Ovary (tissue), 9 donors: ENCODE data around the gene DRAP1. TPM values are rescaled to one million over a fixed set of nuclear protein-coding genes. Genes with fewer than 3 reads are reported as not detected.
A peak's percentile ranks its signal among the peaks of the same experiment; 100 is the strongest.
"Not testable (repeated sequence)": the region's sequence is repeated elsewhere in the genome, so short reads cannot be mapped to it uniquely, and the experiment has no call there.

Experiments used
- DNase-seq, 5 donors: peaks; one replicate each; pipeline ENCODE4 v3.0.0-alpha.2; 2019 to 2020
- H3K27ac ChIP-seq, 2 donors: fragments of 200-600 bp; one replicate each; pipeline versions ENCODE4 v1.5.1 to v1.8.0; 2019 to 2022
- H3K27me3 ChIP-seq: fragments of 200-600 bp; one replicate; pipeline ENCODE4 v1.8.0; 2022
- H3K36me3 ChIP-seq: fragments of 200-600 bp; sonication (generic); one replicate; pipeline ENCODE4 v1.5.1; 2019
- H3K4me1 ChIP-seq: one replicate; pipeline ENCODE4 v1.8.1; 2013; ENCODE audit warnings: mild to moderate bottlenecking, moderate library complexity; ENCODE audit not compliant: insufficient read depth
- H3K4me3 ChIP-seq: fragments of 200-600 bp; sonication (generic); one replicate; pipeline ENCODE4 v1.5.1; 2017
- H3K9me3 ChIP-seq, 2 donors: fragments of 200-600 bp in 1 of 2; sonication (generic) in 1 of 2; one replicate each; pipeline versions ENCODE4 v1.5.1 to v1.8.1; 2013 to 2019; ENCODE audit warnings: mild to moderate bottlenecking in 1 of 2, moderate library complexity in 1 of 2
- CTCF ChIP-seq, 3 donors: fragments of 450-650 bp in 2 of 3; fragments of 200-600 bp in 1 of 3; IDR thresholded peaks; one replicate each; pipeline versions ENCODE4 v1.5.1 to v1.8.0; 2016 to 2022; ENCODE audit warnings: antibody characterized with exemption in 3 of 3, mild to moderate bottlenecking in 1 of 3
- EP300 ChIP-seq: sonication (generic); formaldehyde crosslinking; IDR thresholded peaks from one replicate; pipeline ENCODE4 v1.6.1; 2017; ENCODE audit warnings: antibody characterized with exemption
- POLR2A ChIP-seq: fragments of 450-650 bp; IDR thresholded peaks from one replicate; pipeline ENCODE4 v1.6.1; 2017; ENCODE audit warnings: antibody characterized with exemption, mild to moderate bottlenecking, moderate library complexity
- WGBS, 3 donors: extraction: QIAGEN DNeasy Blood & Tissue Kit in 1 of 3; methylation state at CpG; one replicate each; pipeline versions ENCODE4 v1.1.5 to v1.1.7; 2013 to 2017; 5-methylcytosine and 5-hydroxymethylcytosine counted together
- intact Hi-C, 4 donors: fragments of 100-400 bp; cut with DNase I; formaldehyde crosslinking; loops; one replicate each; pipeline versions ENCODE4 v1.11.0 to v1.15.1; 2022 to 2023
- polyA plus RNA-seq, 2 donors: library from polyadenylated mRNA; stranded (reverse); fragments of 200-250 nt in 1 of 2; fragments of 350-450 nt in 1 of 2; fragmentation: Illumina TruSeq in 1 of 2; extraction: RNeasy Lipid Tissue Mini Kit (QIAGEN cat#74804) in 1 of 2; gene quantifications; one replicate each; pipeline ENCODE4 v1.2.3, GENCODE V29; 2013 to 2014
- total RNA-seq, 7 donors: library from RNA; depleted of rRNA in 2 of 7; stranded (reverse); fragments of >200 nt in 2 of 7; fragmentation: NEBNext Ultra II Directional in 3 of 7; extraction: Animal tissue kit (Norgen Biotek cat#: 25700) in 3 of 7; gene quantifications; one replicate each; pipeline versions ENCODE4 v1.1.0 to v1.2.4, GENCODE V29; 2016 to 2023
- donor health status: DM: no; HTN: no; CAD: no; lungs with moderate emphysema.
- donor health status: DM: no; HTN: no; CAD: no.
- donor health status: Bipolar disorder and iron deficiency.
- donor health status: DM: yes; HTN: yes; CAD: no.
- donor health status: DM: no; HTN: no; CAD: no.
- donor health status: DM: yes; HTN: yes; CAD: no.

DRAP1 gene
- total and polyA plus RNA-seq, 9 donors: 22.2 to 86.7 (median 78.3) TPM

GRCh38 chr11:65891219-65892136 is 27.7 kb upstream of the DRAP1 start:
- DNase-seq: peak in 4 of 5 donors; percentile 55 to 69 (median 62)
- intact Hi-C loops: no loop called here
- no peaks in the 10 kb centered on the region for H3K27me3 ChIP-seq
- no peaks in the 10 kb centered on the region for H3K36me3 ChIP-seq
- H3K9me3 ChIP-seq: no peaks in the 10 kb centered on the region
- WGBS, 3 donors: 1 to 4% (median 1%) methylated on average over 40 to 57 of the region's 57 CpGs
- peaks cover 21% of the 10 kb centered on the region for H3K4me1 ChIP-seq
- TF ChIP-seq EP300 (no peak), POLR2A (no peak), CTCF (IDR thresholded peaks at IDR 0.05) (no peak)
- H3K27ac ChIP-seq: peak overlapping the region; percentile 91 to 95
- peak overlapping the region; percentile 55 for H3K4me3 ChIP-seq

- H3K36me3 ChIP-seq, H3K9me3 ChIP-seq, DNase-seq, H3K27me3 ChIP-seq, intact Hi-C loops: not testable (repeated sequence)
- WGBS, 3 donors: 29 to 34% (median 32%) methylated on average over 5 of the region's 5 CpGs
- Histone ChIP-seq H3K27ac (peak overlapping the region; percentile 91 to 95), H3K4me3 (peak overlapping the region; percentile 55), H3K4me1 (peaks cover 21% of the 10 kb centered on the region)
Observed at GRCh38 chr11:65892137-65892540, 27.1 kb upstream of the DRAP1 start.

GRCh38 chr11:65892661-65893317 is 26.4 kb upstream of the DRAP1 start:
- H3K27ac ChIP-seq: peak overlapping the region in 1 of 2 donors; percentile 95
- H3K27me3 ChIP-seq: no peaks in the 10 kb centered on the region
- H3K9me3 ChIP-seq: no peaks in the 10 kb centered on the region
- H3K4me3 ChIP-seq: no peak overlapping the region
- H3K4me1 ChIP-seq: peaks cover 19% of the 10 kb centered on the region
- intact Hi-C loops: no loop called here
- H3K36me3 ChIP-seq: no peaks in the 10 kb centered on the region
- TF ChIP-seq POLR2A (no peak), EP300 (no peak), CTCF (IDR thresholded peaks at IDR 0.05) (no peak)
- peak in 1 of 5 donors; percentile 22 for DNase-seq
- 63 to 68% (median 67%) methylated on average over 10 of the region's 10 CpGs for WGBS, 3 donors

- no peak for TF ChIP-seq POLR2A
- TF ChIP-seq EP300: no peak
- TF ChIP-seq CTCF (IDR thresholded peaks at IDR 0.05): no peak
- Histone ChIP-seq H3K36me3 (no peaks in the 10 kb centered on the region), H3K9me3 (no peaks in the 10 kb centered on the region), H3K27me3 (peaks cover 4% of the 10 kb centered on the region), H3K4me3 (no peak overlapping the region), H3K4me1 (peaks cover 18% of the 10 kb centered on the region), H3K27ac (no peak overlapping the region)
- WGBS, 3 donors: 79 to 88% (median 88%) methylated on average over 16 of the region's 16 CpGs
- intact Hi-C loops: no loop called here
- no peak for DNase-seq
Observed at GRCh38 chr11:65894034-65894591, 25.1 kb upstream of the DRAP1 start.
